Endothelial cell (in vitro differentiated cells): ENCODE data around the gene VIT. TPM values are rescaled to one million over a fixed set of nuclear protein-coding genes. Genes with fewer than 3 reads are reported as not detected.

ENCODE experiments used
- DNase-seq: peaks from one replicate; pipeline ENCODE4 v3.0.0; 2021; ENCODE audit warnings: low spot score
- H3K27ac Mint-ChIP-seq: one replicate; pipeline ENCODE4 v1.8.0; 2021; ENCODE audit warnings: mixed read lengths, inconsistent platforms; ENCODE audit not compliant: unreplicated experiment
- H3K27me3 Mint-ChIP-seq: one replicate; pipeline ENCODE4 v1.8.0; 2021; ENCODE audit warnings: mild to moderate bottlenecking, moderate library complexity, mixed read lengths, inconsistent platforms; ENCODE audit not compliant: unreplicated experiment
- H3K36me3 Mint-ChIP-seq: one replicate; pipeline ENCODE4 v1.8.0; 2021; ENCODE audit warnings: mild to moderate bottlenecking, low read depth, mixed read lengths, inconsistent platforms; ENCODE audit not compliant: unreplicated experiment
- H3K4me1 Mint-ChIP-seq: one replicate; pipeline ENCODE4 v1.8.0; 2021; ENCODE audit warnings: mild to moderate bottlenecking, mixed read lengths, inconsistent platforms; ENCODE audit not compliant: unreplicated experiment
- H3K4me3 Mint-ChIP-seq: one replicate; pipeline ENCODE4 v1.8.0; 2021; ENCODE audit warnings: mild to moderate bottlenecking, mixed read lengths, inconsistent platforms; ENCODE audit not compliant: unreplicated experiment
- H3K9me3 Mint-ChIP-seq: one replicate; pipeline ENCODE4 v1.8.0; 2021; ENCODE audit warnings: mixed read lengths, inconsistent platforms; ENCODE audit not compliant: unreplicated experiment
- total RNA-seq: library from RNA; stranded (reverse); fragmentation: NEBNext Ultra II Directional; extraction: Animal tissue kit (Norgen Biotek cat#: 25700); gene quantifications from one replicate; pipeline ENCODE4 v1.2.1, GENCODE V29; 2021; ENCODE audit not compliant: unreplicated experiment
- TF ChIP-seq, protein P1 (sequence below): fragments of 200-600 bp; sonication (generic); IDR thresholded peaks from one replicate; pipeline ENCODE4 v1.5.0; 2021; ENCODE audit warnings: antibody characterized with exemption; ENCODE audit not compliant: unreplicated experiment

VIT gene
- total RNA-seq, 1 donor from 2014 or later, result 3.6 TPM

- Mint-ChIP-seq H3K36me3 (peaks cover 3% of the 10 kb centered on the region), H3K27ac (no peak overlapping the region), H3K9me3 (no peaks in the 10 kb centered on the region), H3K27me3 (no peaks in the 10 kb centered on the region), H3K4me3 (no peak overlapping the region), H3K4me1 (peaks cover 7% of the 10 kb centered on the region)
- TF ChIP-seq, protein P1, sequence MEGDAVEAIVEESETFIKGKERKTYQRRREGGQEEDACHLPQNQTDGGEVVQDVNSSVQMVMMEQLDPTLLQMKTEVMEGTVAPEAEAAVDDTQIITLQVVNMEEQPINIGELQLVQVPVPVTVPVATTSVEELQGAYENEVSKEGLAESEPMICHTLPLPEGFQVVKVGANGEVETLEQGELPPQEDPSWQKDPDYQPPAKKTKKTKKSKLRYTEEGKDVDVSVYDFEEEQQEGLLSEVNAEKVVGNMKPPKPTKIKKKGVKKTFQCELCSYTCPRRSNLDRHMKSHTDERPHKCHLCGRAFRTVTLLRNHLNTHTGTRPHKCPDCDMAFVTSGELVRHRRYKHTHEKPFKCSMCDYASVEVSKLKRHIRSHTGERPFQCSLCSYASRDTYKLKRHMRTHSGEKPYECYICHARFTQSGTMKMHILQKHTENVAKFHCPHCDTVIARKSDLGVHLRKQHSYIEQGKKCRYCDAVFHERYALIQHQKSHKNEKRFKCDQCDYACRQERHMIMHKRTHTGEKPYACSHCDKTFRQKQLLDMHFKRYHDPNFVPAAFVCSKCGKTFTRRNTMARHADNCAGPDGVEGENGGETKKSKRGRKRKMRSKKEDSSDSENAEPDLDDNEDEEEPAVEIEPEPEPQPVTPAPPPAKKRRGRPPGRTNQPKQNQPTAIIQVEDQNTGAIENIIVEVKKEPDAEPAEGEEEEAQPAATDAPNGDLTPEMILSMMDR, result no peak
- no peak for DNase-seq
Observed at GRCh38 chr2:36711741-36712314, 15.3 kb downstream of the VIT start.

DNA sequence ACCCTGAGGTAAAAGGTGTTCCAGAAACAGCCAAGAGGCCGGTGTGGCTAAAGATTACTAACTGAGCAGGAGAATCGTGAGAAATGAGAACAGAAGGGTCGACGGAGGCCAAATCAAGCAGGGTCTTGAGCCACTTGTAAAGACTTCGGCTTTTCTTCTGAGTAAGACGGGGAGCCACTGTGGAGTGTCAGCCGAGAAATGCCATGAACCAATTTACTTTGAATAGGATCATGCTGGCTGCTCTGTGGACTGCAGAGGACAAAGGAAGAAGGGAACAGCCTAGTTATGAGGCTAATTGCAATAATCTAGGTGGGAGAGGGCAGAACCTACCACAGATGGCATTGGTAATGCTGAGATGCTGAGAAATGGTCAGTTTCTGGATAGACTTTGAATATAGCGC lies 16.8 kb downstream of the VIT start:
- Mint-ChIP-seq H3K9me3 (no peaks in the 10 kb centered on the region), H3K27me3 (no peaks in the 10 kb centered on the region), H3K27ac (no peak overlapping the region), H3K36me3 (peaks cover 6% of the 10 kb centered on the region), H3K4me3 (no peak overlapping the region), H3K4me1 (peaks cover 4% of the 10 kb centered on the region)
- TF ChIP-seq, protein P1, result no peak
- DNase-seq, result no peak

GRCh38 chr2:36716111-36716510 lies 19.6 kb downstream of the VIT start:
- TF ChIP-seq, protein P1, result no peak
- Mint-ChIP-seq H3K4me1 (no peaks in the 10 kb centered on the region), H3K27ac (no peak overlapping the region), H3K9me3 (no peaks in the 10 kb centered on the region), H3K36me3 (peaks cover 4% of the 10 kb centered on the region), H3K27me3 (no peaks in the 10 kb centered on the region), H3K4me3 (no peak overlapping the region)
- no peak for DNase-seq

DNA sequence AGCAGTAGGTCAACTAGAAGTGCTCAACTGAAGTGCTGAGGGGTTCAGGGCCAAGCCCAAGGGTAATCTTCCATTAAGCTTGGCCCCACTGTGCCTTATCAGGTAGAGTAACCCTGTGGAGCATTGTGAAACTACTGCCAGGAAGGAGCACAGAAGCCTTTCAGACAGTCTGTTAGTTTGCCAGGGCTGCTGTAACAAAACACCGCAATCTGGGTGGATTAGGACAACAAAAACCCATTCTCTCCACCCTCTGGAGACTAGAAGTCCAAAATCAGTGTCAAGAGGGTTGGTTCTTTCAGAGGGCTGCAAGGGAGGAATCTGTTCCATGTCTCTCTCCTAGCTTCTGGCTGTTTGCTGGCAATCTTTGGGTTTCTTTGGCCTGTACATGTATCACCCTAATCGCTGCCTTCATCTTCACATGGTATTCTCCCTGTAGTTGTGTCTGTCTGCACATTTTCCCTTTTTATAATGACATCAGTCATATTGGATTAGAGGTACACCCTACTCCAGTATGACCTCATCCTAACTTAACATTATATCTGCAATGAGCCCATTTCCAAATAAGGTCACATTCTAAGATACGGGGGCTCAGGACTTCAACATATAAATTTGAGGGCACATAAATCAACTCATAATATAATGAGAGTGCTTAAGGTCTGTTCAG lies 21.2 kb downstream of the VIT start:
- DNase-seq, result no peak
- Mint-ChIP-seq H3K36me3 (peaks cover 12% of the 10 kb centered on the region), H3K4me3 (peak overlapping the region; percentile 75), H3K27me3 (no peaks in the 10 kb centered on the region), H3K9me3 (no peaks in the 10 kb centered on the region), H3K4me1 (peaks cover 8% of the 10 kb centered on the region), H3K27ac (no peak overlapping the region)
- TF ChIP-seq, protein P1, result no peak

GRCh38 chr2:36727550-36727949 lies 31.0 kb downstream of the VIT start:
- Mint-ChIP-seq H3K27ac (no peak overlapping the region), H3K27me3 (no peaks in the 10 kb centered on the region), H3K36me3 (no peaks in the 10 kb centered on the region), H3K4me1 (no peaks in the 10 kb centered on the region), H3K4me3 (no peak overlapping the region), H3K9me3 (no peaks in the 10 kb centered on the region)
- no peak for DNase-seq
- TF ChIP-seq, protein P1, result no peak
